BE2C (cell line): ENCODE data around the gene ZBTB46.
"Not testable (repeated sequence)": the region's sequence is repeated elsewhere in the genome, so short reads cannot be mapped to it uniquely, and the experiment has no call there.

Experiments used
- DNase-seq: peaks from one replicate; pipeline ENCODE4 v3.0.0-alpha.2; 2020
- H3K27me3 ChIP-seq: fragments of 250-450 bp; sonication (Bioruptor Pico); 2 replicates; pipeline ENCODE4 v1.5.1; 2020; ENCODE audit warnings: mild to moderate bottlenecking
- H3K36me3 ChIP-seq: fragments of 250-450 bp; sonication (Bioruptor Pico); 2 replicates; pipeline ENCODE4 v1.5.1; 2020; ENCODE audit warnings: mild to moderate bottlenecking
- H3K4me1 ChIP-seq: fragments of 250-450 bp; sonication (Bioruptor Pico); 2 replicates; pipeline ENCODE4 v1.5.1; 2020
- H3K4me3 ChIP-seq: 2 replicates; pipeline ENCODE4 v1.5.1; 2011; ENCODE audit warnings: low read depth, low read length
- H3K9me3 ChIP-seq: fragments of 250-450 bp; sonication (Bioruptor Pico); 2 replicates; pipeline ENCODE4 v1.5.1; 2020
- TF ChIP-seq, protein P1 (sequence below): IDR thresholded peaks from 2 replicates; pipeline ENCODE4 v1.5.1; 2012; ENCODE audit warnings: mild to moderate bottlenecking, low read depth, low read length

Gene ZBTB46

GRCh38 chr20:63808145-63808724 lies 22.8 kb downstream of the ZBTB46 start:
- TF ChIP-seq, protein P1, sequence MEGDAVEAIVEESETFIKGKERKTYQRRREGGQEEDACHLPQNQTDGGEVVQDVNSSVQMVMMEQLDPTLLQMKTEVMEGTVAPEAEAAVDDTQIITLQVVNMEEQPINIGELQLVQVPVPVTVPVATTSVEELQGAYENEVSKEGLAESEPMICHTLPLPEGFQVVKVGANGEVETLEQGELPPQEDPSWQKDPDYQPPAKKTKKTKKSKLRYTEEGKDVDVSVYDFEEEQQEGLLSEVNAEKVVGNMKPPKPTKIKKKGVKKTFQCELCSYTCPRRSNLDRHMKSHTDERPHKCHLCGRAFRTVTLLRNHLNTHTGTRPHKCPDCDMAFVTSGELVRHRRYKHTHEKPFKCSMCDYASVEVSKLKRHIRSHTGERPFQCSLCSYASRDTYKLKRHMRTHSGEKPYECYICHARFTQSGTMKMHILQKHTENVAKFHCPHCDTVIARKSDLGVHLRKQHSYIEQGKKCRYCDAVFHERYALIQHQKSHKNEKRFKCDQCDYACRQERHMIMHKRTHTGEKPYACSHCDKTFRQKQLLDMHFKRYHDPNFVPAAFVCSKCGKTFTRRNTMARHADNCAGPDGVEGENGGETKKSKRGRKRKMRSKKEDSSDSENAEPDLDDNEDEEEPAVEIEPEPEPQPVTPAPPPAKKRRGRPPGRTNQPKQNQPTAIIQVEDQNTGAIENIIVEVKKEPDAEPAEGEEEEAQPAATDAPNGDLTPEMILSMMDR = no peak
- no peaks in the 10 kb centered on the region for H3K27me3 ChIP-seq
- no peaks in the 10 kb centered on the region for H3K4me1 ChIP-seq

DNA sequence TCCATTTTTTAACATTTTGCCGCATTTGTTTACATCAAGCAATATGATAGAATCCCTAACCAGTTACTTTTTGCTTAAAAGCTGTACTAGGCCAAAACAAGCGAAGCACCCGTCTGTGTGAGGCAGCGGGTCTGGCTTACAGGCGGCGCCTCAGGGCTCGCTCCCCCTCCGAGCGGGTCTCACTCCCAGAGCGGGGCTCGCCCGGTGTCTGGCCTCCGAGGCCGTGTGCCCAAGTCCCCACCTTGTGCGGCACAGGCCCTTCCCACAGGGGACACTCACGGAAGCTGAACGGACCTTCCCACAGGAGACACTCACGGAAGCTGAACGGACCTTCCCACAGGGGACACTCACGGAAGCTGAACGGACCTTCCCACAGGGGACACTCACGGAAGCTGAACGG lies 23.4 kb downstream of the ZBTB46 start:
- no peak overlapping the region for H3K4me3 ChIP-seq
- no peaks in the 10 kb centered on the region for H3K9me3 ChIP-seq
- no peak for DNase-seq
- no peaks in the 10 kb centered on the region for H3K36me3 ChIP-seq
- no peaks in the 10 kb centered on the region for H3K27me3 ChIP-seq
- TF ChIP-seq, protein P1 = no peak
- H3K4me1 ChIP-seq = no peaks in the 10 kb centered on the region

More at GRCh38 chr20:63808145-63808724, 22.8 kb downstream of the ZBTB46 start:
- no peak for DNase-seq
- no peaks in the 10 kb centered on the region for H3K9me3 ChIP-seq
- H3K4me3 ChIP-seq = no peak overlapping the region
- no peaks in the 10 kb centered on the region for H3K36me3 ChIP-seq

- Histone ChIP-seq H3K36me3 (no peaks in the 10 kb centered on the region), H3K4me1 (no peaks in the 10 kb centered on the region), H3K27me3 (no peaks in the 10 kb centered on the region), H3K4me3 (no peak overlapping the region), H3K9me3 (no peaks in the 10 kb centered on the region)
- no peak for DNase-seq
- TF ChIP-seq, protein P1 = no peak
Measured at GRCh38 chr20:63804308-63804636, 26.8 kb downstream of the ZBTB46 start.

GRCh38 chr20:63802469-63803240 lies 28.4 kb downstream of the ZBTB46 start:
- Histone ChIP-seq H3K36me3 (no peaks in the 10 kb centered on the region), H3K4me3 (no peak overlapping the region), H3K9me3 (no peaks in the 10 kb centered on the region), H3K27me3 (no peaks in the 10 kb centered on the region), H3K4me1 (no peaks in the 10 kb centered on the region)
- TF ChIP-seq, protein P1 = no peak
- no peak for DNase-seq

DNA sequence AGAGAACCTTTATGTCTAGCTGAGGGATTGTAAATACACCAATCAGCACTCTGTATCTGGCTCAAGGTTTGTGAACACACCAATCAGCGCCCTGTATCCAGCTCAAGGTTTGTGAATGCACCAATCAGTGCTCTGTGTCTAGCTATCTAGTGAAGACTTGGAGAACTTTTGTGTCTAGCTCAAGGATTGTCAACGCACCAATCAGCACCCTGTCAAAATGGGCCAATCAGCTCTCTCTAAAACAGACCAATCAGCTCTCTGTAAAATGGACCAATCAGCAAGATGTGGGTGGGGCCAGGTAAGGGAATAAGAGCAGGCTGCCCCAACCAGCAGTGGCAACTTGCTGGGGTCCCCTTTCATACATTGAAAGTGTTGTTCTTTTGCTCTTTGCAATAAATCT lies 29.9 kb downstream of the ZBTB46 start:
- H3K9me3 ChIP-seq, H3K36me3 ChIP-seq, H3K27me3 ChIP-seq, H3K4me3 ChIP-seq, H3K4me1 ChIP-seq: not testable (repeated sequence)
- peak; percentile 44 for DNase-seq

DNA sequence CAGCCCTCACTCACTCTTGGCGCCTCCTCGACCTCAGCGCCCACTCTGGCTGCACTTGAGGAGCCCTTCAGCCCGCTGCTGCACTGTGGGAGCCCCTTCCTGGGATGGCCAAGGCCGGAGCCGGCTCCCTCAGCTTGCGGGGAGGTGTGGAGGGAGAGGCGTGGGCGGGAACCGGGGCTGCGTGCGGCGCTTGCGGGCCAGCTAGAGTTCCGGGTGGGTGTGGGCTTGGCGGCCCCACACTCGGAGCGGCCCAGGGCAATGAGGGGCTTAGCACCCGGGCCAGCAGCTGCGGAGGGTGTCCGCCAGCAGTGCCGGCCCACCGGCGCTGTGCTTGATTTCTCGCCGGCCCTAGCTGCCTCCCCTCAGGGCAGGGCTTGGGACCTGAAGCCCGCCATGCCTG lies 30.7 kb downstream of the ZBTB46 start:
- not testable (repeated sequence) for H3K27me3 ChIP-seq, H3K4me1 ChIP-seq, H3K9me3 ChIP-seq, H3K4me3 ChIP-seq, H3K36me3 ChIP-seq, DNase-seq

DNA sequence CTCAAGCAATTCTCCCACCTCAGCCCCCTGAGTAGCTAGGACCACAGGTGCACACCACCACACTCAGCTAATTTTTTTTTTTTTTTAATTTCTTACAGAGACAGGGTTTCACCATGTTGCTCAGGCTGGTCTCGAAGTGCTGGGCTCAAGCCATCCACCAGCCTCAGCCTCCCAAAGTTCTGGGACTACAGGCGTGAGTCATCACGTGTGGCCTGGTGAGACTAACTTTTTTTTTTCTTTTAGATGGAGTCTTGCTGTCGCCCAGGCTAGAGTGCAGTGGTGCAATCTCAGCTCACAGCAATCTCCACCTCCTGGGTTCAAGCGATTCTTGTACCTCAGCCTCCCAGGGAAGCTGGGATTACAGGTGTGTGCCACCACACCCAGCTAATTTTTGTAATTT lies 31.9 kb downstream of the ZBTB46 start:
- H3K4me1 ChIP-seq, H3K4me3 ChIP-seq: not testable (repeated sequence)

GRCh38 chr20:63797175-63797574 lies 33.9 kb downstream of the ZBTB46 start:
- H3K36me3 ChIP-seq, H3K27me3 ChIP-seq, H3K4me1 ChIP-seq, DNase-seq, H3K4me3 ChIP-seq, H3K9me3 ChIP-seq: not testable (repeated sequence)

More for the DNA sequence above, 31.9 kb downstream of the ZBTB46 start:
- H3K36me3 ChIP-seq, DNase-seq, H3K27me3 ChIP-seq, H3K9me3 ChIP-seq: not testable (repeated sequence)
